Measurements from ENCODE around the gene NME7.

NME7 gene

DNA sequence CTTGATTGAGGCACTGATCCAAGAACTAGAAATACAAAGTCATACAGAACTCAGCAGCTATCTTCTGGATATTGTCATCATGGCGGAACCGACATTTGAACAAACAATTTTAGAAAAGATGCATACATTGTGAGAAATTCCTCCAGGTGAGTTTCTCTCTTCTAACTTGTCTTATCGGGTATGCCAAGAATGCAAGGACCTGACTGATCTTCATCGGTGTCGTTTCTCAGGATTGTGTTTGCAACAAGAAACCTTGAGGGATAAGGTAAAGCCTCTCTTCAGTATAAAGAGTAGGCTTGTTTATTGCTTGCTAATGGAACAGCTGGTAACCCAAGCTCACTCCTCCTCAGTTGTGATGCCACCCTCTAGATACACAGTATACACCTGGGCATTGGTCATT lies 62.2 kb downstream of the NME7 start:
- H3K9ac ChIP-seq (ENCODE audit: low read length), result no peak overlapping the region
- H3K27ac ChIP-seq (ENCODE audit: low read depth, low read length, poor library complexity, severe bottlenecking), result no peak overlapping the region
- no peak overlapping the region for H3K4me3 ChIP-seq (ENCODE audit: low read depth, low read length, poor library complexity, severe bottlenecking)
- no peak overlapping the region for H3K4me2 ChIP-seq (ENCODE audit: low read length)
- no peaks in the 10 kb centered on the region for H3F3A ChIP-seq (ENCODE audit: insufficient read depth, low read length)
- peaks cover 9% of the 10 kb centered on the region for H3K4me1 ChIP-seq (ENCODE audit: insufficient read depth, low read length, severe bottlenecking)
- no peaks in the 10 kb centered on the region for H3K27me3 ChIP-seq (ENCODE audit: insufficient read depth, low read length)
- H2AFZ ChIP-seq (ENCODE audit: low read length), result no peak overlapping the region
- TF ChIP-seq, protein P1, sequence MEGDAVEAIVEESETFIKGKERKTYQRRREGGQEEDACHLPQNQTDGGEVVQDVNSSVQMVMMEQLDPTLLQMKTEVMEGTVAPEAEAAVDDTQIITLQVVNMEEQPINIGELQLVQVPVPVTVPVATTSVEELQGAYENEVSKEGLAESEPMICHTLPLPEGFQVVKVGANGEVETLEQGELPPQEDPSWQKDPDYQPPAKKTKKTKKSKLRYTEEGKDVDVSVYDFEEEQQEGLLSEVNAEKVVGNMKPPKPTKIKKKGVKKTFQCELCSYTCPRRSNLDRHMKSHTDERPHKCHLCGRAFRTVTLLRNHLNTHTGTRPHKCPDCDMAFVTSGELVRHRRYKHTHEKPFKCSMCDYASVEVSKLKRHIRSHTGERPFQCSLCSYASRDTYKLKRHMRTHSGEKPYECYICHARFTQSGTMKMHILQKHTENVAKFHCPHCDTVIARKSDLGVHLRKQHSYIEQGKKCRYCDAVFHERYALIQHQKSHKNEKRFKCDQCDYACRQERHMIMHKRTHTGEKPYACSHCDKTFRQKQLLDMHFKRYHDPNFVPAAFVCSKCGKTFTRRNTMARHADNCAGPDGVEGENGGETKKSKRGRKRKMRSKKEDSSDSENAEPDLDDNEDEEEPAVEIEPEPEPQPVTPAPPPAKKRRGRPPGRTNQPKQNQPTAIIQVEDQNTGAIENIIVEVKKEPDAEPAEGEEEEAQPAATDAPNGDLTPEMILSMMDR (IDR thresholded peaks at IDR 0.05; ENCODE audit: low read length), result no peak
- no peak for TF ChIP-seq EZH2 (IDR thresholded peaks at IDR 0.05; ENCODE audit: borderline replicate concordance, low read length)
- no peaks in the 10 kb centered on the region for H3K9me3 ChIP-seq (ENCODE audit: low read length)
- H3K79me2 ChIP-seq (ENCODE audit: insufficient read depth, low read length), result no peaks in the 10 kb centered on the region
- no peaks in the 10 kb centered on the region for H3K36me3 ChIP-seq (ENCODE audit: insufficient read depth, low read length)
- H4K20me1 ChIP-seq (ENCODE audit: insufficient read depth, low read length), result no peaks in the 10 kb centered on the region
- no peaks in the 10 kb centered on the region for H3K9me2 ChIP-seq (ENCODE audit: low read depth, low read length)

DNA sequence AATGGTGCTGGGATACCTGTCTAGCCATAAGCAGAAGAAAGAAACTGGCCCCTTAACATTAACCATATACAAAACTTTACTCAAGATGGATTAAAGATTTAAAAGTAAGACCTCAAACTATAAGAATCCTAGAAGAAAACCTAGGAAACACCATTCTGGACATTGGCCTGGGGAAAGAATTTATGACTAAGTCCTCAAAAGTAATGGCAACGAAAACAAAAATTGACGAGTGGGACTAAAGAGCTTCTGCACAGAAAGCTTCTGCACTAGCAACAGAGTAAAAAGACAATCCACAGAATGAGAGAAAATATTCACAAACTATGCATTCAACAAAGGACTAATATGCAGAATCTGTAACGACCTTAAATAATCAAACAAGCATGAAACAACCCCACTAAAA lies 66.7 kb downstream of the NME7 start:
- H4K20me1 ChIP-seq (ENCODE audit: insufficient read depth, low read length), result no peaks in the 10 kb centered on the region
- H3K9me3 ChIP-seq (ENCODE audit: low read length), result no peaks in the 10 kb centered on the region
- H2AFZ ChIP-seq (ENCODE audit: low read length), result no peak overlapping the region
- no peak for TF ChIP-seq EZH2 (IDR thresholded peaks at IDR 0.05; ENCODE audit: borderline replicate concordance, low read length)
- TF ChIP-seq, protein P1 (IDR thresholded peaks at IDR 0.05; ENCODE audit: low read length), result no peak
- H3K27ac ChIP-seq (ENCODE audit: low read depth, low read length, poor library complexity, severe bottlenecking), result no peak overlapping the region
- no peaks in the 10 kb centered on the region for H3F3A ChIP-seq (ENCODE audit: insufficient read depth, low read length)
- no peaks in the 10 kb centered on the region for H3K36me3 ChIP-seq (ENCODE audit: insufficient read depth, low read length)
- H3K79me2 ChIP-seq (ENCODE audit: insufficient read depth, low read length), result no peaks in the 10 kb centered on the region
- no peak overlapping the region for H3K4me3 ChIP-seq (ENCODE audit: low read depth, low read length, poor library complexity, severe bottlenecking)
- H3K4me2 ChIP-seq (ENCODE audit: low read length), result no peak overlapping the region
- H3K9me2 ChIP-seq (ENCODE audit: low read depth, low read length), result no peaks in the 10 kb centered on the region
- no peaks in the 10 kb centered on the region for H3K4me1 ChIP-seq (ENCODE audit: insufficient read depth, low read length, severe bottlenecking)
- no peaks in the 10 kb centered on the region for H3K27me3 ChIP-seq (ENCODE audit: insufficient read depth, low read length)
- H3K9ac ChIP-seq (ENCODE audit: low read length), result no peak overlapping the region

DNA sequence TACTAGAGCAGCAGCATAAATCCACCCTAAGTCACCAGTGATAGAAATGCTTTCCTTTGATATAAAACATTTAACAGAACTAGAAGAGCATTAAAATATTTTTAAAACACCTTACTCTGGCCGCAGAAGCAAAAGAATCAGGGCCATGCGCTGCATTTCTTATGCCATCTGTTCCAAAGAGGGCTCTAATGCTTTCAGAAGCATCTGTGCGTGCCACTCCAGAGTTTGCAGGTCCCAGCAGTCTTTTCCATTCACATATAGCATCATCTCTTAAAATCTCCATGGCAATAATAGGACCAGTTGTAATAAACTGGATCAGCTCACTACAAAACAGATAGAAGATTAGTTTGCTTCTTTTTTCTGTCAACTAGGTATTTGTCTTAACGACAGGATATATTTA lies 69.2 kb downstream of the NME7 start:
- Histone ChIP-seq H3K9me3 (ENCODE audit: low read length) (no peaks in the 10 kb centered on the region), H3K9me2 (ENCODE audit: low read depth, low read length) (no peaks in the 10 kb centered on the region), H3K27me3 (ENCODE audit: insufficient read depth, low read length) (no peaks in the 10 kb centered on the region), H4K20me1 (ENCODE audit: insufficient read depth, low read length) (no peaks in the 10 kb centered on the region), H3K4me2 (ENCODE audit: low read length) (no peak overlapping the region), H3K9ac (ENCODE audit: low read length) (no peak overlapping the region), H3K79me2 (ENCODE audit: insufficient read depth, low read length) (no peaks in the 10 kb centered on the region), H3K36me3 (ENCODE audit: insufficient read depth, low read length) (no peaks in the 10 kb centered on the region), H3F3A (ENCODE audit: insufficient read depth, low read length) (no peaks in the 10 kb centered on the region), H3K4me1 (ENCODE audit: insufficient read depth, low read length, severe bottlenecking) (no peaks in the 10 kb centered on the region), H3K4me3 (ENCODE audit: low read depth, low read length, poor library complexity, severe bottlenecking) (no peak overlapping the region), H2AFZ (ENCODE audit: low read length) (no peak overlapping the region), H3K27ac (ENCODE audit: low read depth, low read length, poor library complexity, severe bottlenecking) (no peak overlapping the region)
- TF ChIP-seq, protein P1 (IDR thresholded peaks at IDR 0.05; ENCODE audit: low read length), result no peak
- TF ChIP-seq EZH2 (IDR thresholded peaks at IDR 0.05; ENCODE audit: borderline replicate concordance, low read length), result no peak

All from OCI-LY1 (cell line).